ENCODE results near the gene PITPNM3.

Gene PITPNM3

DNA sequence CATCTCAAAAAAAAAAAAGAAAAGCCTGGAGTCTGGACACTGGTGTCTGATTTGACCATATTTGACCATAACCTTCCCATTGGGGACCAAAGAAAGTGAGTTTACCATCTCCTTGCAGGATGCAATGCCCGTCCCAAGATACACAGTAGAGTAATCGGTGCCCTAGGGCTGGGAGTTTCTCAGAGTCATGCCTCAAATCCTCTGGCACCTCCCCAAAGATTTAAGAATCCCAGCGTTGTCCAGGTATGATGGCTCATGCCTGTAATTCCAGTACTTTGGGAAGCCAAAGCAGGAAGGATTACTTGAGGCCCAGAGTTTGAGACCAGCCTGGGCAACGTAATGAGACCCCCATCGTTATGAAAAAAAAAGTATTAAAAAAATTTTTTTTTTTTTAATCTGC, 5.0 kb downstream of the PITPNM3 start:
- DNase-seq: no peak

DNA sequence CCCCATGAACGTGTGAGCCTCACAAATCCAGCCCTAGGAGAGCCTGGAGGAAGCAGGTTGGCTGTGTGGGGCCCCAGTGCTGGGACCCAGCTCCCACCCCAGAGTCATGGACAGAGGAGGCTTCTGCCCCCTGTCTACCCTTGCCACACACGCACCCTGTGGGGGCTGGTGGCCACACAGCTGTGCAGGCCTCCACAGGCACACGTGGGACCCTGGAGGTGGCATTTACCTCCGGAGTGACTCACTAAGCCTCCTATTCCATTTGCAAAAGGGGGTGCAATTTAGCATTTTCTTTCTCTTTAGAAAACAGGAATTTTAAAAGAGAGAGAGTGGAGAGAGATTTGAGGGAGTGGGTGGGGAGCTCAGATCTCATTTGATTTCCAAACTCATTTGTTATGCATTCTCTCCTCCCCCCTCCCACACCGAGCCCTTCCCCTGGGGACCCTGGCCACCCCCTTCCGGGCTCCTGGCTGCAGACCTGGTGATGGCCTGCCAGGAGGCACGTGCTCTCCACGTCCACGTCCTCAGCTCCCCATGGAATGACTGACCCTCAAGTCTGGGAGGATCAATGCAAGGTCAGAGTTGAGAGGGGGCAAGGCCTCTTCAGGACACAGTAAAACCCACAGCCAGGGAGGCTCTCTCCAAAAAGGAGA, 6.8 kb downstream of the PITPNM3 start:
- no peak for DNase-seq

DNA sequence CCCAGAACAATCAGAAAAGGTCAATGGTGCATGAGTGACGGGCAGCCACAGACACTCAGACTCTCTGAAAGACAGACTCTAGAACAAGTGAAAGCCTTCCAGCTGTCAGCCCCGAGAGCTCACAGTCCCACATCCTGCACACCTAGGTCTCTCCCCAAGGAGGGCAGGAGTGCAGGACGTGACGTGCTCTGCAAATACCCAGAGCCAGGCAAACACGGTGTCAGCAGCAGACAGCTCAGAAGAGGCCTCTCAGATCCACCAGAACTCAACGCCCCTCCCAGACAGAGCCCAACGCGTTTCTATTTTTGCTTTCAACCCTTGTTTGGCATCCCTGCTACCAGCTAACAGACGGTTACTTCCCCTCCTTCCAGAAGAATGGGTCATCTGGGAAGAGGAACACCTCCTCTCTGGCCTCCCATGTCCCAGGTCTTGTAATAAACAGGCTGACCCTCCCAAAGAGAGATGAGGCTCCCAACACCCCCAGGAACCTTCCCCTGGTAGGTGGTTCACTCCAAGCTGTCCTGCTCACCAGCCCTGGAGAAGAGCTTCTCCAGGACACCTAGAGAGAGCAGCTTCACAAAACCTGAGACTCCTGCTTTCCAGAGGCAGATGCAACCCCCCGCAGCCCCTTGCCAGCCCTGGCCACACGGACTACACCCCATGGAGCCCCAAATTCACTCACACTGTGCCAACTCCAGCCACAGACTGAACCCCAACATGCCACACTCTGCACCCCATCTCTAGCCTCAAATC, 7.6 kb downstream of the PITPNM3 start:
- DNase-seq: no peak

DNA sequence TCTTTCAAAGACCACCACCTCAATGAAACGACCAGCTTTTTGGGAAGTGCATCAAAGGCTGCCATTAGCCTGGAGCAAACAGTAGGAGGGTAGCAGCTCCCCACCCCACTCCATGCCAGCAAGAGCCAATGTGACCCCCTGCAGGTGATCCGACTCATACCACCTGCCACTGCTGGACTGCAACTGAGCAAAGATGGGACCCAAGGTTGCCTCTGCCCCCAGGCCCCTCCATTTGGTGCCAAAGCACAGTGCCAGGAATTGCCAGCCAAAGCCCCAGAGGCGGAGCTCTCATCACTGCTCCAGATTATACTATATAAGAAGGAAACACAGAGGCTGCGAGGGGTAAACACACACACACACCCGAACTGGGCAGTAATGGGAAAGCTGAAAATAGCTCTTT, 8.3 kb downstream of the PITPNM3 start:
- DNase-seq: no peak

DNA sequence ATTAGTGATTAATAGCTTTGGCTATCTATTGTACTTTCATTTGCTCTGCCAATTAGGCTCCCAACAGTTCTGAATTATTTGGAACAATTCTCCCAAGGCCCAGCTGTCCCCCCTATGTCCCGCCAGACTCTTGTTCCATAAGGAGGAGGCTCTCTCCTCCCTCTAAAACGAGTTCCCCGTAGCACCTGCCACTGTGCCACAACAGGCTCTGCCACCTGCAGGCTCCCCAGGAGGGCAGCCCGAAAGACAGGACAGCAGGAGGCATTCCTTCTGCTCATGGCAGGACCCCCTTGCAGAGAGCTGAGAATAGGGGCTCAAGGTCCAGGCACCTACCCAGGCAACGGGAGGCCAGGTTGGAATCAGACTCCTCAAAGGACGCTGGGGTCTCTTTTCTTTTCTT, 9.0 kb downstream of the PITPNM3 start:
- DNase-seq: no peak

DNA sequence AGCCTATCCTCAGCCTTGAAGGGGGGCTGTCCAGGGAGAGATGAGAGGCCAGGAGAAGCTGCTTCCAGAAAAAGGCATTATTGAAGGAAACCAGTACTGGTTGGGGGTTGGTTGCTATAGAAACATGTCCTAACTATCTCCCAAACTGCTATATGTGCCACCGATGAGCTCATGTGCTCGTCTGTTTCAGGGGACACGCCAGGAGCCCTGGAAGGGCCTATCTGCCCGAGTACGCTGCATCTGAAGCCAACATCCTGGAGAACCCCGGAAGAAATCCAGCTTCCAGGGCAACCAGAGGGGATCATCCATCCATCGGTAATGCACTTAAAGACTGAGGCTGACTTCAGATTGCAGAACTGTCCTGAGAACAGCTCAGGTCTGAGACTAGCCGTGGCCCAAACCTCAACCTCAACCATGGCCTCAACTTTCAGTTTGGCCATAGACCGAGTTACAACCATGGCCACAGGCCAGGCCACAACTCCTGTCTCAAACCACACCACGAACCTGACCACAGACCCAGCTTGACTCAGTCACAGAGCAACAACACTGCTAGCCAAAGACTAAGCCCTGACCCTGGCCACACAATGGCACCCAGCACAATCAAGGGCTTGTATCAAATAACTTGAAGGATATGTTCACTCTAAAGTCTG, 10.2 kb downstream of the PITPNM3 start:
- no peak for DNase-seq

DNA sequence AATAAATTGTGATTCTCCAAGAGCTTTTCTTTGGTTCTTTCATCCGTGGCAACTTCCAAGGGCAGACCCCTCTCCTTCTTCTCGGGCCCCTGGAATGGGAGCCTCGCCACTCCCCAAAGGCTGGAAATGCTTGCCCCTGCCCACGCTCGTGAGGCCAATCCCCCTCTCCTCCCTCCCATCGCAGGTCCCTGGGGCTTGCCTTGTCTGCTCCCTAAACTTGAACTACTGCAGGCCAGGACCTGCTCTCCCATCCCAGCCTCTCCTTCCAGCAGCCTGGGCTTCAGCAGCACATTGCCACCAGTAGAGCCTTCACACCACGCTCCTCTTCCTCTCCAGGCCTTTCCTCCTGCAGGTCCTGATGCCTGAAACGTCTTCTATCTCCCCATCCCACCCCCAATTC, 11.1 kb downstream of the PITPNM3 start:
- no peak for DNase-seq

DNA sequence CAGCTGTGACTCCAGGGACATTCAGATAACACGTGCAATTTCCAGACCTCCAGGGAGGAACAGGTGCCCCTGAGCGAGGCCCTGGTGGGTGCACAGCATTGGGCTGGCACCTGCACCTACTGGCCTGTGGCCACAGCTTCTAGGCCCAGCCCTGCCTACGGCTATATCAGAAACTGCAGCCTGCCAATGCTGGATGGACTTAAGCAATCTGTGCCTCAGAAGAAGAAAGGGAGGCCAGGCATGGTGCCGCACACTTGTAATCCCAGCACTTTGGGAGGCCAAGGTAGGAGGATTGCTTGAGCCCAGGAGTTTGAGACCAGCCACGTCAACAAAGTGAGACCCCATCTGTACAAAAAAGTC, 12.4 kb downstream of the PITPNM3 start:
- no peak for DNase-seq

DNA sequence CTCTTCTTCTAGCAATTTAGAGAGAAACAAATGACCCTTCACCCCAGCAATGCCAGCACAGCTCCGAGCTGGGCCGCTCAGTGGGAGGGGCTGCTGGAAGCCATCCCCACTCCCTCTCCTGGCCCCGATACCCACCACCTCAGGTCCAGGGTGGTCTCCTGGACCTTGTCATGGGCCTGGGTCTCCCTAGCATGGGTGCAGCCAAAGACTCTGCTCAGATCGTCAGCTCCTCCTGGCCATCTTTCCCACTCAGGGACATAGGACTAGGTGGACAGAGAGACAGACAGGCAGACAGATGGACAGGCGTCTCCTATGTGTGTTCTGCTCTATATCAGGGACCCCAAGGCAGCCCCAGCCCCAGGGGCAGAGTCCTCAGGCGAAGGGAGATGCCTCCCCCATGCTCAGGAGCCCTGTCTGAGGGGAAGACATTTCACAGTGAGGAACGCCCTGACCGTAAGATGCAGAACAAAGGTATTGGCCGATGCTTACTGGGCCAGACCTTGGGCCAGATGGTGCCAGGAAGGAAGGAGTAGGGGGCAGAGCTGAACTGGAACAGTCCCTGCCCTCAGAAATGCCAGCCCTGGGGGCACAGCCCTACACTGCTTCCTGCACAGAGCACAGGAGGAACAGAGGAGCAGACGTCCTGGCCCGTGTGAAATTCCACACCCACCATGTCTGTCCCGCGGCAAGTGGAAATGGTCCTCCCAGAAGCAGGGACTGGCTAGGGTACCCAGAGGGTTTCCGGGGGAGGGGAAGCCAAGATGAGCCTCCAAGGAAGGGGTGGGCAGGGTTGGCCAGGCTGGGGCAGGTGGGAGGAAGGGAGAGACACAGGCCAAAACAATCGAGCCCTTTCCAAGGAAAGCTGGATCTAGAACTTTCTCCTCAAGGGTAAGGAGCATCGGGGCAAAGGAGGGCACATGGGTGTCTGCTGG, 13.0 kb downstream of the PITPNM3 start:
- DNase-seq: no peak

DNA sequence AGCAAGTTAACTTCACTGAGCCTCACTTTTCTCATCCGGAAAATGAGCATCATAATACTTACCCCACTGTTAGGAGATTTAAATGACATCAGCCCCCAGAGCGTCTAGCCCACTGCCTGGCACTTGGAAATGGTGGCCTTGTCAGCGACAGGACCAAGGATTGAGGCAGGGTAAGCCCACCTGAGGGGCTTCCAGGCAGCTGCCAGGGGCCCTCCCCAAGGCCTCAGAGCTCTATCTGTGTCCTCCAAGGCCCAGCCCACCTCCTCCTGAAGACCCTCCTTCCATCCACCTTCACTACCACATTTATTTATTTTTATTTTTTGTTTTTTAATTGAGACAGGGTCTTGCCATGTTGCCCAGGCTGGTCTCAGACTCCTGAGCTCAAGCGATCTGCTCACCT, 13.8 kb downstream of the PITPNM3 start:
- no peak for DNase-seq

DNA sequence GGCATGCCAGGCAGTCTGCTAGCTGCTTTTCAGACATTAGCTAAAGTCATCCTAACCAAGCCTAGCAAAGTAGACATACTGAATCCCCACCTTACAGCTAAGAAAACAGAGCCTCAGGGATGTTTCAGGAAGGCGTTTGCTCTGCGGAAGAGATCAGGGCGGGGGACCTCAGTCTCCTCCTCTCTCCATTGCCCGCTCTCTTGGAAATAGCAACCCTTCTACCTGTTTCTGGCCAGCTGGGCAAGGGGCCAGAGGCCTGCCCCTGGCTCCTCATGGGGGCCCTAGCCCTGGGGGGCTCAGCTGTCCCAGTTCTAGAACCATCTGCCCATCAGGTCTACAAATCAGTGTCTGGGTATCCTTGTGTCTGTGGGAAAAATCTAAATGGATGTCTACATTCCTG, 14.5 kb downstream of the PITPNM3 start:
- no peak for DNase-seq

DNA sequence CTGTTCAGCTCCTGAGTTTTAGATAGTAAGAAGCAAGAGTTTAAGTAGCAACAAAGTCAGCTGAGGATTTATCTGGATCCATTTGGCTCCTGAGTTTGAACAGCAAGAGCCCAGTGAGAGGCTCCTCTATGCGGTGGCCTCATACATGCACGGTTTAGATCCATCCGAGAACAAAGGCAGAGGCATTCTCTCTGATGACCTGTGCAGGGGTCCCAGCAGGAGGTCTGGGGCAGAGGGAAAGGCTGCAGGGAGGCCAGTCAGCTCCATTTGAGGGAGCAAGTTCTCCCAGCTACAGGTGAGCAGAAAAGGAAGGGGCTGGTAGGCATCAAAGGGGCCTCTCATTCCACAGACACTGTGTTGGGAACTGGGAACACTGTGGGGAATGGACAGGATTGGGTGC, 16.5 kb downstream of the PITPNM3 start:
- no peak for DNase-seq

DNA sequence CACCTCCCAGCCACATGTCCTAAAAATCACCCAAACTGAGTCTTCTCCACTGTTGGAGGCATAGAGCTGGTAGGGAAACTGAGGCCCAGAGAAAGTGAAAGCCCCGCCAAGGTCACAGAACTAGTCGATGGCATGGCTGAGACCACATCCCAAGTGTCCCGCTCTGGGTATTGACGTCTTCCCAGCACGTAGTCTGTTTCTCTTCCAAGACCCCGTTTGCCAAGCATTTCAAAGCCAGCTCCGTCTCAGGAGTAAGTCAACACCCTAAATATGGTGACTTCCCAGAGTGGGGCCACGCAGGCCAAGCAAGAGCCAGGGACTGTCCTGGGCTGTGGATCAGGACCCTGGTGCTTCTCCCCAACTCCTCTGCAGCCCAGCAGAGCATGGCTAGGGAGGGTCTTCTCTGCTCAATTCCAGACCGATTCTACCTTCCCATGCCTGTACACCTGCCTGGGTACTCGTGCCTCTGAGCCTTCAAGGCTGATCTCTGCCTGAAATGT, 19.7 kb downstream of the PITPNM3 start:
- no peak for DNase-seq

DNA sequence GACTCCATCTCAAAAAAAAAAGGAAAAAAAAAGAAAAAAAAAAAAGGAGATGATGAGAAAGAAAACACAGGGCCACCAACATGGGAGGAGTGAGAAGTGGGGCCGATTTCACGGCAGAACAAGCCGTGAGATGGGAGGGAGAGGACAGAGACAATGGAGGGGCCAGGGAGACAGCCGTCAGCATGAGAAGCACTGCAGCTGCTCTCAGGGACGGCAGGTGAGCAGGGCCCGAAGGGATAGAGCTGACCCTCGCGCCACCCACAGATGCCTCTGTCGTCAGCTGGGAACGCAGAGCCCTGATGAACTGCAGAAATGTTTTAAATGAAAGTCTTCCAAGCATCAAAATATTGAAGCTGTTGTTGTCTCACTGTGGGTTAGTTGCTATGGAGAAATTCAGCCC, 20.3 kb downstream of the PITPNM3 start:
- no peak for DNase-seq

DNA sequence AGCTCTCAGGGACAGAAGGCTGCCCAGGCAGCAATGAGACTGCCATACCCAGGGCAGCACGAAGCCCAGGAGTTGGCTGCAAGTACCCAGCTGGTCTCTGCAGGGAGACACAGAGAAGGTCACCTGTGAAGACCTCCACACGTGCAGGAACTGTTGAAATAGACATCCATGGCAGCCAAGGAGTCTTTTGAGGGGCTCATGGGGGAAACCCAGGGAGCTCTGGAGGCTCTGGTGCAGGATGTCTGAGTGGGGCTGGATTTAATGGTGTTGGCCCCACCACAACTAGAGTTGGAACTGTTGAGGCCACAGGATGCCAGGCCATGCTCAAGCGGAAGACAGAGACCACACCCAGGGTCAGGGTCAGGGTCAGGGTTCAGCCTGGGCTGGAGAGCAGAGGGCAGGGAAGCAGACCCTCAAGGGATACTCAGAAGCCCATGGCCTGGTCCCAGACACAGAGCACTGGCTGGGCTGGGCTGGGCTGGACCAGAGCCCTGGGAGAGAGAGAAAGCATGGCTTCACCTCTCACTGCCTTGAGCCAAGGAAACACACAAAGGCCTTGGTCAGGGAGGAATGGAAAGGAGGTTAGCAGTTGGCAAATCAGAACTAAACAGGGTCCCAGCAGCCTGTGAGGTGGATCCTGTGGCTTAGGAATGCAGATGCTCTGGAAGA, 21.4 kb downstream of the PITPNM3 start:
- no peak for DNase-seq

DNA sequence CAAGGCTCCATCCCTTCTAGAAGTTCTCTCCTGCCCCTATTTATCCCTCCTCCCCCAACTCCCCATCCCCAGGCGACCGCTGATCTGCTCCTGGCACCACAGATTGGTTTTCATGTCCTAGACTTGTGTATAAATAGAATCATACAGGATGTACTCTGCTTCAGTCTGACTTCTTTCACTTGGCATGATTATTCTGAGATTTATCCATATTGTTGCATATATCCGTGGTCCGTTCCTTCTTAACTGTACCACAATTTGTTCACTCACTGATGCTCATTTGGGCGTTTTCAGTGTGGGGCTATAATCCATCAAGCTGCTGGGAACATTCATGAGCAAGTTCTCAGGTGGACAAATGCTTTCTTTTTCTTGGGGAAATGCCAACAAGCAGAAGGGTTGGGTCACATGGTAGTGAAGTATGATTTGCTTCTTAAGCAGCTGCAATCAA, 23.9 kb downstream of the PITPNM3 start:
- DNase-seq: no peak

DNA sequence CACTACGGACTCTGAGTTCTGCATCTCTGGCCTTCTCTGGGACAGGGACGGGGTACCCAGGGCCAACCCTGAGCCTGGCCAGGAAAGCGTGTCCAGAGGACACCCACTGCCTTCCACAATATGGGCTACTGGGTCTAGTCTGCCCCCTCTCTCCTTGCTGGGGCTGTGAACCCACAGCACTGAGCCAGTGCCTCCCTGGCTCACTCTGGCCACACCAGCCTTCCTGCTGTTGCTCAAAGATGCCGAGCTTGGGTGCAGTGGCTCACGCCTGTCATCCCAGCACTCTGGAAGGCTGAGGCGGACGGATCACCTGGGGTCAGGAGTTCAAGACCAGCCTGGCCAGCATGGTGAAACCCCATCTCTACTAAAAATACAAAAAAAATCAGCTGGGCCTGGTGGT, 24.8 kb downstream of the PITPNM3 start:
- no peak for DNase-seq

DNA sequence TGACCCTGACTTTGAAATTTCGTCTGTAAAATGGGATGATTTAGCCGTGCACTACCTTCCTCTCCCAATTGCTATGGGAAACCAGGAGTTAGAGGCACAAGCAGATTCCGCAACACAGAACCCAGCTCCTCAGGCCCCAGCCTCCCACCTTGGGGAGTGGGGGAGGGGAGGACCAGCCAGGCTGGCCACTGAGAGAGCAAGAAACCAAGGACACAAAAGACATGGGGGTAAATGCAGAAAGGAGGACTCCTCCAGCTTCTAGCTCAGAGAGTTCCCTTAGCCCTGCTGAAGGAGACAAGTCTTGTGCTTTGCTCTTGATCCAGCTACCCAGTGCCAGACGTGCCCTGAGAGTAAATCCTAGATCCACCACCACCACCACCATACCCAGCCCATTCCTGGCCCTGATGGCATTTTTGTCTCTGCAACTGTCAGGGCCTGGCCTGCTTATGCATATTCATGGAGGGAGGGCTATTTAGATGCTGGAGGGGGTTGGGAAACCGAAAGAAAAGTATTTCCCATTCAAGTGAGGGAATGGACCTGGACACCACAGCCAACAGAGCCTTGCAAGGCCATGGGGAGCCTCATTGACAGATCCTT, 25.9 kb downstream of the PITPNM3 start:
- DNase-seq: no peak

DNA sequence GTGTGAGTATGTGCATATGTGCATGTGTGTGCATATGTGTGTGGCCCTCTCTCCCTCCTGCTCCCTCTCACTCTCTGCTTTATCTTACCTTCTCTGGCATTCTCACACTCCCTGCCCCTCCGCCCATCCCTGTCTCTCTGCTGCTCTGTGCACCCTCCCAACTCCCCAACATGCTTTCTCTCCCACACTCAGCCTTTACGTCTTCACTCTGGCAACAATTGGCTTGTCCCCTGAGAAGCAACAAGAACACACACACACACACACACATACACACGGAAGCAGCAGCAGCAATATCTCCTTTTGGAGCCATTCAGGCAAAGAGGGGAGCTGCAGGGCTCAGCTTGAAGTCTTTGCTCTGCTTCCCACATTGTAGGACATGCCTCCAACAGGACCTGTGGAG, 27.8 kb downstream of the PITPNM3 start:
- DNase-seq: no peak

DNA sequence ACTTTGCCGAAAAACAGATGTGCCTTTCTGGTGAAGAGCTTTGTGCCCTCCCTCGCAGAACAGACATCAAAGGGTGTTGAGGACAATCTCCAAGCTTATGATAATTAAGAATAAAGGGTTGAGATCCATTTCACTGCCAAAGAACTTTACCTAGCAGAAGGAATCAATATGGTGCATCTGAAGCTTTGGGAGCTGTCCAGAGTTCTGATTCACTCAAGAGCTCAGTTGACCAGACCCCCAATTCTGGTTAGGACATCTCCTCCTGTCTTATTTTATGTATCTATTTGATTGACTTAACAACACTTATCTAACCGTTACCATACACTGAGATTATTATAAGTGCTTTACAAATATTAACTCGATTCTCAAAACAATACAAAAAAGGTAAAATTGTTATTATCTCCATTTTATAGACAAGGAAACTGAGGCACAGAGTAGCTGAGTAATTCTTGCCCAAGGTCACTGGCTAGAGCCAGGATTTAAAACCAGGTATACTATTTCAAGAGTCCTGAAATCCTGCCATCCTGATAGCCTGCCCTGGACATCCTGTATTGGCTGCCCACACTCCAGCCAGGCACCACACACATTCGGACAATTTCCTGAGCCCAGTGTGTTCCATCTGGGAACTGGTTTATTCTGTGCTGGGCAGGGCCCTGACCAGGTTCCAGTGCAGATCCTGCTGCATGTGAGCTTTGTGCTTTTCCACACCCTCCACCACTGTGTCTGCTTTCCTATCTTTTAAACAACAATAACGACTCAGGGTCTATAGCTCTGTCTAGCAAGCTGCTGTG, 29.8 kb downstream of the PITPNM3 start:
- DNase-seq: no peak

DNA sequence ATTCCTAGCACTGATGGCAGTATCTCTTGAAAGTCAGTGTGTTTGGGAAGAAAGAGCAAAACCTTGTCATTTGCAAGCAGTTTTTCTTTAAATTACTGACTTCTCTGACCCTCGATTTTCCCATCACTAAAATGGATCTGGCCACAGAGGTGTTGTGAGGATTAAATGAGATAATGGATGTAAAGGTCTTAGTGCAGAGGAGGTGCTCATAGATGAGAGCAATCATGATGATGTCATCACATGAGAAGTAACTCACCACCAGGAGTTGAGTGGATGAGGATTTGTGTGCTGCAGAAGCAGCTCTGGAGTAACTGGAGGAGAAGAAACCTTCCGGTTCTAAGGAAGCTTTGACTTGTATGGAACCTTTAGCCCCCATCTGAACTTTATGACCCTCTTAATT, 30.6 kb downstream of the PITPNM3 start:
- DNase-seq: no peak
